ENCODE data around the gene DCAF10. TPM values are rescaled to one million over a fixed set of nuclear protein-coding genes. Genes with fewer than 3 reads are reported as not detected.
A peak's percentile ranks its signal among the peaks of the same experiment; 100 is the strongest.

Gene DCAF10
- total and polyA plus RNA-seq, 2 of the 13 experiments (the other 11 are each of a cell fraction or from before 2014, with no cell fraction given): 9.2 to 20.3 TPM

DNA sequence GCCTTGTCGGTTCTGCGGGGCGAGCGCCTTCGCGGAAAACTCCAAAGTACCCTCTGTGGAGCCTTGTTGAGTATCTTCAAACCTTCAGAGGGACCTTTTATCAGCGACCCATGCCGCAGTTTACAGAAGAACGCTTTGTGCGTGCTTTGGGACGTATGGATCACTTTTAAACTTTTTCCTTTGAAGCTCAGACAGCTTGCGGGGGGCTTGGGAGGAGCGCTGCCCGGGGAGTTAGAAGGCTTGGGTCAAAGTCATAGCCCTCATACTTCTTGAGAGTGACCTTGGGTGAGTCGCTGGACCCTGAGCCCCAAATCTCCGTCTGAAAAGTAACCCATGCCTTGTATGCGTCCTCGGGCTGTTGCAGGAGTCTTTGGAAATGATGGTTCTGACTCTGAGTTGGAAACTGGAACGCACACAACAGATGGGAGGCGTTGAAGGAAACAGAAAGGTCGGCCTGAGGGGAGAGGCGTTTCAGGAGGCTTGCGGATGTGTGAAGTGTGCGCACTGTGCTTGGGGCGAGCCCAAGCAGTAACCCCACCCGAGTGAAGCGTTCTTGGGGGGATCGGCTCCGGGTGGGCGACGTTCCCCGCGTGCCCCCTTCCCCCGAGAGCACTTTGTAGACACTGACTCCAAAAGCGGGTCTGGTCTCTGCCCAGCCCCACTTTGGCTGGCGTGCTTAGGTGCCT, 104.0 kb downstream of the DCAF10 start:
- in situ Hi-C loops (cut with HindIII; ENCODE audit: extremely low pct_ligation_motif_present, low pct_unique_long_range_greater_than_20kb): loop anchor here (5.0 to 25.0 kb wide), 4 partner anchors 168 to 450 kb away; partner anchors contain the start of gene POLR1E
- H3K9ac ChIP-seq (ENCODE audit: insufficient read depth, low read depth, low read length): peak overlapping the region; percentile 84
- CTCF ChIA-PET (ENCODE audit: low intra/inter-chr PET ratio, low total read pairs): interaction anchor here (1.3 kb wide), 1 partner anchor 9 kb away, joined by 5 read pairs; no protein-coding TSS in a partner anchor
- BruUV-seq (replicated peaks): TSS peak; percentile 88
- H3K9me3 ChIP-seq (ENCODE audit: low read length): no peaks in the 10 kb centered on the region
- H3K27me3 ChIP-seq (ENCODE audit: control insufficient read depth in 1 of 2, insufficient read depth in 2 of 2, low read length in 2 of 2): no peaks in the 10 kb centered on the region; a peak in 1 of 5 replicates
- peak overlapping the region; percentile 95 for H3K4me2 ChIP-seq (ENCODE audit: low read depth, low read length)
- peak overlapping the region; percentile 77 to 94 (median 90) for H3K4me3 ChIP-seq (replicated peaks in 1 of 3; ENCODE audit: insufficient read depth in 1 of 3, low read depth in 2 of 3, low read length in 3 of 3)
- FAIRE-seq: no peak
- WGBS (ENCODE audit: low lambda C conversion rate): 46% methylated on average over 29 of the region's 36 CpGs
- DNase-seq (ENCODE audit: low spot score): no peak
- H3K36me3 ChIP-seq (replicated peaks in 1 of 2; ENCODE audit: control insufficient read depth in 1 of 2, insufficient read depth in 2 of 2, low read length in 2 of 2): no peaks in the 10 kb centered on the region
- intact Hi-C loops (cut with micrococcal nuclease; ENCODE audit: unreplicated experiment): loop anchor here (2.0 to 5.0 kb wide), 3 partner anchors 117 to 417 kb away; partner anchors contain the start of genes EXOSC3 and POLR1E
- H4K20me1 ChIP-seq (ENCODE audit: insufficient read depth, low read length): no peaks in the 10 kb centered on the region
- peak overlapping the region; percentile 80 for H2AFZ ChIP-seq (ENCODE audit: low read length)
- peaks cover 61% of the 10 kb centered on the region for H3K4me1 ChIP-seq (ENCODE audit: insufficient read depth, low read length)
- POLR2A ChIA-PET: interaction anchor here (1.0 kb wide), 1 partner anchor 144 kb away, joined by 3 read pairs; no protein-coding TSS in a partner anchor
- peak; percentile 10 for ATAC-seq
- peak overlapping the region; percentile 72 for H3K27ac ChIP-seq (ENCODE audit: extremely low read length, insufficient read depth, low read length)
- peaks cover 22% of the 10 kb centered on the region for H3K79me2 ChIP-seq (ENCODE audit: insufficient read depth, low read length)
- 0 out of 2 replicates have a peak, but pooled peaks have one; percentile 11 for TF ChIP-seq ZNF33B (CRISPR knock-in tag; IDR thresholded peaks at IDR 0.05)
- peak; percentile 12; the same call in 1 of the 2 replicates for TF ChIP-seq FOXC1 (CRISPR knock-in tag; IDR thresholded peaks at IDR 0.05; ENCODE audit: borderline replicate concordance)
- 0 out of 2 replicates have a peak, but pooled peaks have one; percentile 22 for TF ChIP-seq PCBP1 (IDR thresholded peaks at IDR 0.05; ENCODE audit: borderline replicate concordance, low read depth, low read length)
- peak; percentile 33; the same call in 1 of the 2 replicates for TF ChIP-seq ZNF20 (CRISPR knock-in tag; IDR thresholded peaks at IDR 0.05)
- no peak for TF ChIP-seq ZNF234 (CRISPR knock-in tag; conservative IDR thresholded peaks at IDR 0.05)
- no peak for TF ChIP-seq ETV6 (CRISPR knock-in tag; conservative IDR thresholded peaks at IDR 0.05)
- TF ChIP-seq, protein P1, sequence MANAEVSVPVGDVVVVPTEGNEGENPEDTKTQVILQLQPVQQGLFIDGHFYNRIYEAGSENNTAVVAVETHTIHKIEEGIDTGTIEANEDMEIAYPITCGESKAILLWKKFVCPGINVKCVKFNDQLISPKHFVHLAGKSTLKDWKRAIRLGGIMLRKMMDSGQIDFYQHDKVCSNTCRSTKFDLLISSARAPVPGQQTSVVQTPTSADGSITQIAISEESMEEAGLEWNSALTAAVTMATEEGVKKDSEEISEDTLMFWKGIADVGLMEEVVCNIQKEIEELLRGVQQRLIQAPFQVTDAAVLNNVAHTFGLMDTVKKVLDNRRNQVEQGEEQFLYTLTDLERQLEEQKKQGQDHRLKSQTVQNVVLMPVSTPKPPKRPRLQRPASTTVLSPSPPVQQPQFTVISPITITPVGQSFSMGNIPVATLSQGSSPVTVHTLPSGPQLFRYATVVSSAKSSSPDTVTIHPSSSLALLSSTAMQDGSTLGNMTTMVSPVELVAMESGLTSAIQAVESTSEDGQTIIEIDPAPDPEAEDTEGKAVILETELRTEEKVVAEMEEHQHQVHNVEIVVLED (CRISPR knock-in tag; IDR thresholded peaks at IDR 0.05; ENCODE audit: borderline replicate concordance): 0 out of 2 replicates have a peak, but pooled peaks have one; percentile 61
- TF ChIP-seq, protein P2, sequence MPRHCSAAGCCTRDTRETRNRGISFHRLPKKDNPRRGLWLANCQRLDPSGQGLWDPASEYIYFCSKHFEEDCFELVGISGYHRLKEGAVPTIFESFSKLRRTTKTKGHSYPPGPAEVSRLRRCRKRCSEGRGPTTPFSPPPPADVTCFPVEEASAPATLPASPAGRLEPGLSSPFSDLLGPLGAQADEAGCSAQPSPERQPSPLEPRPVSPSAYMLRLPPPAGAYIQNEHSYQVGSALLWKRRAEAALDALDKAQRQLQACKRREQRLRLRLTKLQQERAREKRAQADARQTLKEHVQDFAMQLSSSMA (CRISPR knock-in tag; IDR thresholded peaks at IDR 0.05): no peak
- TF ChIP-seq PHF21A (CRISPR knock-in tag; IDR thresholded peaks at IDR 0.05): 0 out of 2 replicates have a peak, but pooled peaks have one; percentile 17
- TF ChIP-seq ZBTB7B (CRISPR knock-in tag; IDR thresholded peaks at IDR 0.05): no peak
- TF ChIP-seq NCOA1 (CRISPR knock-in tag; IDR thresholded peaks at IDR 0.05): peak; percentile 7; the same call in 1 of the 2 replicates
- TF ChIP-seq, protein P3, sequence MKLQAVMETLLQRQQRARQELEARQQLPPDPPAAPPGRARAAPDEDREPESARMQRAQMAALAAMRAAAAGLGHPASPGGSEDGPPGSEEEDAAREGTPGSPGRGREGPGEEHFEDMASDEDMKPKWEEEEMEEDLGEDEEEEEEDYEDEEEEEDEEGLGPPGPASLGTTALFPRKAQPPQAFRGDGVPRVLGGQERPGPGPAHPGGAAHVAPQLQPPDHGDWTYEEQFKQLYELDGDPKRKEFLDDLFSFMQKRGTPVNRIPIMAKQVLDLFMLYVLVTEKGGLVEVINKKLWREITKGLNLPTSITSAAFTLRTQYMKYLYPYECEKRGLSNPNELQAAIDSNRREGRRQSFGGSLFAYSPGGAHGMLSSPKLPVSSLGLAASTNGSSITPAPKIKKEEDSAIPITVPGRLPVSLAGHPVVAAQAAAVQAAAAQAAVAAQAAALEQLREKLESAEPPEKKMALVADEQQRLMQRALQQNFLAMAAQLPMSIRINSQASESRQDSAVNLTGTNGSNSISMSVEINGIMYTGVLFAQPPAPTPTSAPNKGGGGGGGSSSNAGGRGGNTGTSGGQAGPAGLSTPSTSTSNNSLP (IDR thresholded peaks at IDR 0.05; ENCODE audit: low read depth, low read length): no peak
- peak; percentile 9 for TF ChIP-seq XRCC5 (optimal IDR thresholded peaks at IDR 0.05; ENCODE audit: low read length)
- no peak for TF ChIP-seq HIVEP1 (CRISPR knock-in tag; IDR thresholded peaks at IDR 0.05)
- TF ChIP-seq SOX13 (IDR thresholded peaks at IDR 0.05): peak; percentile 1; the same call in 1 of the 2 replicates
- no peak for TF ChIP-seq SOX13 (CRISPR knock-in tag; conservative IDR thresholded peaks at IDR 0.05 in 1 of 2, IDR thresholded peaks at IDR 0.05 in 1 of 2)

All from HepG2 (cell line).